GM13976 (cell line): Measurements from ENCODE around the gene OMA1.
A peak's percentile ranks its signal among the peaks of the same experiment; 100 is the strongest.

ENCODE experiments used
- DNase-seq: peaks from one replicate; pipeline ENCODE4 v3.0.0; 2012; ENCODE audit warnings: low spot score
- CTCF ChIP-seq: IDR thresholded peaks from 2 replicates; pipeline ENCODE4 v1.5.1; 2012; ENCODE audit warnings: borderline replicate concordance, mild to moderate bottlenecking; ENCODE audit not compliant: insufficient read depth; ENCODE audit errors: extremely low read depth, missing control alignments, control extremely low read depth
- in situ Hi-C: fragments of 300-500 bp; cut with MboI; formaldehyde crosslinking; loops from one replicate; pipeline ENCODE4 v1.12.0; 2022; ENCODE audit warnings: low sequenced_read_pairs, mixed read lengths, inconsistent platforms; ENCODE audit not compliant: unreplicated experiment

OMA1 gene

GRCh38 chr1:58438468-58438867, 108.1 kb downstream of the OMA1 start:
- no peak for TF ChIP-seq CTCF
- DNase-seq = no peak
- in situ Hi-C loops = no loop called here

- TF ChIP-seq CTCF = no peak
- in situ Hi-C loops = no loop called here
- no peak for DNase-seq
Observed at GRCh38 chr1:58437623-58438022, 108.9 kb downstream of the OMA1 start.

GRCh38 chr1:58436615-58437297, 109.8 kb downstream of the OMA1 start:
- no peak for DNase-seq
- in situ Hi-C loops = no loop called here
- TF ChIP-seq CTCF = no peak

- in situ Hi-C loops = no loop called here
- TF ChIP-seq CTCF = no peak
- DNase-seq = no peak
Observed at GRCh38 chr1:58435376-58435775, 111.2 kb downstream of the OMA1 start.

- no peak for TF ChIP-seq CTCF
- in situ Hi-C loops = no loop called here
- no peak for DNase-seq
Observed at GRCh38 chr1:58434607-58435006, 111.9 kb downstream of the OMA1 start.

GRCh38 chr1:58434181-58434580, 112.3 kb downstream of the OMA1 start:
- no peak for DNase-seq
- no peak for TF ChIP-seq CTCF
- in situ Hi-C loops = no loop called here

- peak; percentile 32 for DNase-seq
- TF ChIP-seq CTCF = no peak
- in situ Hi-C loops = no loop called here
Observed at GRCh38 chr1:58432851-58433668, 113.5 kb downstream of the OMA1 start.
